H9 (cell line): ENCODE data around the gene GADD45A. TPM values are rescaled to one million over a fixed set of nuclear protein-coding genes. Genes with fewer than 3 reads are reported as not detected.

Experiments used
- DNase-seq: peaks from one replicate; pipeline ENCODE4 v3.0.0-alpha.2; 2017
- H2AFZ ChIP-seq: one replicate; pipeline ENCODE4 v1.6.1; 2013; ENCODE audit warnings: mild to moderate bottlenecking, low read length, control low read depth, moderate library complexity
- H2AK5ac ChIP-seq: 2 replicates; pipeline ENCODE4 v1.6.1; 2013; ENCODE audit warnings: low read length, control low read depth, mixed read lengths; ENCODE audit not compliant: insufficient read length
- H2BK120ac ChIP-seq: one replicate; pipeline ENCODE4 v1.6.1; 2013; ENCODE audit warnings: low read depth, mild to moderate bottlenecking, low read length, control low read depth, inconsistent platforms; ENCODE audit not compliant: poor library complexity, severe bottlenecking
- H2BK12ac ChIP-seq: 2 replicates; pipeline ENCODE4 v1.6.1; 2013; ENCODE audit warnings: low read length, control low read depth, mixed read lengths, low read depth; ENCODE audit not compliant: insufficient read length
- H2BK15ac ChIP-seq: 2 replicates; pipeline ENCODE4 v1.6.1; 2013; ENCODE audit warnings: low read depth, low read length, control low read depth
- H2BK20ac ChIP-seq: one replicate; pipeline ENCODE4 v1.6.1; 2013; ENCODE audit warnings: low read depth, mild to moderate bottlenecking, low read length, control low read depth, inconsistent platforms; ENCODE audit not compliant: poor library complexity, severe bottlenecking
- H2BK5ac ChIP-seq: 2 replicates; pipeline ENCODE4 v1.6.1; 2013; ENCODE audit warnings: low read length, control low read depth, mixed read lengths; ENCODE audit not compliant: insufficient read length
- H3K14ac ChIP-seq: 2 replicates; pipeline ENCODE4 v1.6.1; 2013; ENCODE audit warnings: low read length, control low read depth; ENCODE audit not compliant: insufficient read depth
- H3K18ac ChIP-seq: 2 replicates; pipeline ENCODE4 v1.6.1; 2013; ENCODE audit warnings: low read depth, mild to moderate bottlenecking, mixed read lengths, low read length, control low read depth; ENCODE audit not compliant: insufficient read length
- H3K23ac ChIP-seq: 2 replicates; pipeline ENCODE4 v1.6.1; 2013; ENCODE audit warnings: low read length, control low read depth, mixed read lengths, low read depth; ENCODE audit not compliant: insufficient read length
- H3K23me2 ChIP-seq: 2 replicates; pipeline ENCODE4 v1.6.1; 2013; ENCODE audit warnings: low read depth, mild to moderate bottlenecking, mixed read lengths, low read length, control low read depth; ENCODE audit not compliant: insufficient read length, poor library complexity, severe bottlenecking
- H3K27ac ChIP-seq: 2 replicates; pipeline ENCODE4 v1.5.1; 2013; ENCODE audit warnings: low read length, control low read depth, mixed read lengths, low read depth; ENCODE audit not compliant: insufficient read length
- H3K27me3 ChIP-seq: 2 replicates; pipeline ENCODE4 v1.6.1; 2013; ENCODE audit warnings: low read length, control low read depth, inconsistent platforms; ENCODE audit not compliant: insufficient read depth
- H3K4ac ChIP-seq: 2 replicates; pipeline ENCODE4 v1.6.1; 2013; ENCODE audit warnings: low read depth, mild to moderate bottlenecking, control low read depth, inconsistent platforms, low read length, moderate library complexity
- H3K4me1 ChIP-seq: 2 replicates; pipeline ENCODE4 v1.6.1; 2013; ENCODE audit warnings: low read length, control low read depth, inconsistent platforms; ENCODE audit not compliant: insufficient read depth
- H3K4me2 ChIP-seq: 2 replicates; pipeline ENCODE4 v1.6.1; 2013; ENCODE audit warnings: low read length, control low read depth, mixed read lengths; ENCODE audit not compliant: insufficient read length, insufficient read depth
- H3K56ac ChIP-seq: 2 replicates; pipeline ENCODE4 v1.6.1; 2013; ENCODE audit warnings: low read depth, mild to moderate bottlenecking, mixed read lengths, low read length, control low read depth; ENCODE audit not compliant: insufficient read length
- H3K79me1 ChIP-seq: 2 replicates; pipeline ENCODE4 v1.6.1; 2013; ENCODE audit warnings: low read depth, mild to moderate bottlenecking, moderate library complexity, low read length, control low read depth, inconsistent platforms; ENCODE audit not compliant: insufficient read depth, poor library complexity, severe bottlenecking
- H3K79me2 ChIP-seq: 2 replicates; pipeline ENCODE4 v1.6.1; 2013; ENCODE audit warnings: low read length, control low read depth, inconsistent platforms; ENCODE audit not compliant: insufficient read depth
- H3K9ac ChIP-seq: 2 replicates; pipeline ENCODE4 v1.6.1; 2013; ENCODE audit warnings: low read length, control low read depth, mixed read lengths; ENCODE audit not compliant: insufficient read length; ENCODE audit errors: extremely low read depth
- H3K9me3 ChIP-seq: one replicate; pipeline ENCODE4 v1.6.1; 2013; ENCODE audit warnings: low read depth, low read length, inconsistent platforms; ENCODE audit not compliant: control insufficient read depth
- H3T11ph ChIP-seq: one replicate; pipeline ENCODE4 v1.6.1; 2013; ENCODE audit warnings: mild to moderate bottlenecking, low read length, control low read depth, inconsistent platforms
- H4K20me1 ChIP-seq: one replicate; pipeline ENCODE4 v1.6.1; 2013; ENCODE audit not compliant: control insufficient read depth, insufficient read length, insufficient read depth
- H4K5ac ChIP-seq: 2 replicates; pipeline ENCODE4 v1.6.1; 2013; ENCODE audit warnings: low read depth, mild to moderate bottlenecking, mixed read lengths, low read length, control low read depth; ENCODE audit not compliant: insufficient read length
- H4K8ac ChIP-seq: replicated peaks from 2 replicates; pipeline ENCODE4 v1.6.1; 2013; ENCODE audit warnings: low read length, control low read depth, mixed read lengths, low read depth; ENCODE audit not compliant: insufficient read length
- H4K91ac ChIP-seq: 2 replicates; pipeline ENCODE4 v1.6.1; 2013; ENCODE audit warnings: low read depth, mild to moderate bottlenecking, moderate library complexity, mixed read lengths, low read length, control low read depth; ENCODE audit not compliant: insufficient read length
- H3K27ac Mint-ChIP-seq, 3 experiments: 2 replicates in 2 of 3; 3 replicates in 1 of 3; pipeline ENCODE4 v1.8.0; 2020 to 2021; ENCODE audit warnings: mixed read lengths in 3 of 3, mild to moderate bottlenecking in 1 of 3, moderate library complexity in 1 of 3
- H3K27me3 Mint-ChIP-seq: 2 replicates; pipeline ENCODE4 v1.8.0; 2021; ENCODE audit warnings: low read depth, mild to moderate bottlenecking, moderate library complexity, mixed read lengths
- H3K36me3 Mint-ChIP-seq, 3 experiments: 2 replicates in 2 of 3; 3 replicates in 1 of 3; pipeline ENCODE4 v1.8.0; 2020 to 2021; ENCODE audit warnings: low read depth in 3 of 3, mixed read lengths in 3 of 3; ENCODE audit not compliant: insufficient read depth in 1 of 3
- H3K4me1 Mint-ChIP-seq, 2 experiments: 2 replicates each; pipeline ENCODE4 v1.8.0; 2020; ENCODE audit warnings: mixed read lengths in 2 of 2
- H3K4me3 Mint-ChIP-seq, 2 experiments: 2 replicates in 1 of 2; 3 replicates in 1 of 2; pipeline ENCODE4 v1.8.0; 2020 to 2021; ENCODE audit warnings: mild to moderate bottlenecking in 2 of 2, mixed read lengths in 2 of 2, moderate library complexity in 1 of 2
- H3K9me3 Mint-ChIP-seq, 2 experiments: 2 replicates in 1 of 2; 3 replicates in 1 of 2; pipeline ENCODE4 v1.8.0; 2020; ENCODE audit warnings: mild to moderate bottlenecking in 2 of 2, mixed read lengths in 2 of 2, moderate library complexity in 1 of 2
- CTCF ChIP-seq: fragments of 200-600 bp; sonication (generic); conservative IDR thresholded peaks from 3 replicates; pipeline ENCODE4 v1.8.0; 2021; ENCODE audit warnings: antibody characterized with exemption, mild to moderate bottlenecking
- WGBS: extraction: QIAGEN DNeasy Blood & Tissue Kit; methylation state at CpG from one replicate; pipeline ENCODE4 v1.1.7; 2013; ENCODE audit warnings: missing lambda C conversion rate, low lambda C conversion rate, mixed read lengths; ENCODE audit not compliant: insufficient read length; ENCODE audit errors: extremely low coverage; 5-methylcytosine and 5-hydroxymethylcytosine counted together
- total RNA-seq: library from RNA; stranded (reverse); gene quantifications from 2 replicates; pipeline ENCODE4 v1.2.1, GENCODE V29; 2021

The GADD45A gene
- total RNA-seq, 1 experiment from 2014 or later = 22.8 TPM

- Histone ChIP-seq H4K8ac (no peak overlapping the region), H3K9ac (no peak overlapping the region), H4K20me1 (no peaks in the 10 kb centered on the region), H2AK5ac (no peak overlapping the region), H2BK120ac (no peak overlapping the region), H3K79me2 (no peaks in the 10 kb centered on the region), H3K4me2 (no peak overlapping the region), H3K4ac (no peak overlapping the region), H3K27me3 (no peaks in the 10 kb centered on the region), H3K9me3 (no peaks in the 10 kb centered on the region), H3K4me1 (peaks cover 3% of the 10 kb centered on the region; the same call in 1 of the 2 replicates), H2AFZ (no peak overlapping the region), H2BK20ac (no peak overlapping the region), H3K23me2 (no peaks in the 10 kb centered on the region), H3K18ac (no peak overlapping the region), H3K27ac (no peak overlapping the region), H3K79me1 (no peaks in the 10 kb centered on the region), H2BK12ac (no peak overlapping the region), H3K23ac (no peak overlapping the region), H3K14ac (no peak overlapping the region), H3T11ph (no peak overlapping the region), H4K5ac (no peak overlapping the region), H2BK15ac (no peak overlapping the region), H2BK5ac (no peak overlapping the region), H3K56ac (no peak overlapping the region), H4K91ac (no peak overlapping the region)
- H3K9me3 Mint-ChIP-seq = no peaks in the 10 kb centered on the region
- no peaks in the 10 kb centered on the region; a peak in 2 of 7 replicates for H3K36me3 Mint-ChIP-seq
- DNase-seq = no peak
- TF ChIP-seq CTCF = no peak
- WGBS = no CpG with 5 or more reads among the region's 10 CpGs
- H3K27ac Mint-ChIP-seq = peak overlapping the region in 1 of 3 experiments; percentile 4; a peak in 1 of 7 replicates
- peaks cover 4 to 8% of the 10 kb centered on the region in 2 experiments for H3K4me1 Mint-ChIP-seq
- no peaks in the 10 kb centered on the region for H3K27me3 Mint-ChIP-seq
- no peak overlapping the region for H3K4me3 Mint-ChIP-seq
Observed at GRCh38 chr1:67705735-67706453, 20.9 kb downstream of the GADD45A start.
